Stimulated activated CD4-positive, alpha-beta T cell treated with anti-CD3 and anti-CD28 coated beads, Interleukin-15, amount 100 ng/mL, for 48 hours (primary cell): Measurements from ENCODE around the gene EFCAB6.

ENCODE experiments used
- DNase-seq, 2 donors: peaks; one replicate each; pipeline ENCODE4 v3.0.0-alpha.2; 2020; ENCODE audit warnings: low read depth in 2 of 2

Gene EFCAB6

DNA sequence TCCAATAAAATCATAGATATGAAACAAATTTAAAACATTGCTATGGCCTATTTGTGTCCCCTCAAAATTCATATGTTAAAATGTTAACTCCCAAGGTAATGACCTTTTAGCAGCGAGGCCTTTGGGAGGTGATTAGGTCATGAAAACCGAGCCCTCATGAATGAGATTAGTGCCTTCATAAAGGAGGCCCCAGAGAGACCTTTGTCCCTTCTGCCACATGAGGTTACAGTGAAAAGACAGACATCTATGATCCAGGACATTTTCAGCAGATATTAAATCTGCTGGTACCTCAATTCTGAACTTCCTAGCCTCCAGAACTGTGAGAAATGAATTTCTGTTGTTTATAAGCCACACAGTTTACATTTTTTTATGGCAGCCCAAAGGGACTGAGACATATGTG, 228.6 kb downstream of the EFCAB6 start:
- no peak for DNase-seq

DNA sequence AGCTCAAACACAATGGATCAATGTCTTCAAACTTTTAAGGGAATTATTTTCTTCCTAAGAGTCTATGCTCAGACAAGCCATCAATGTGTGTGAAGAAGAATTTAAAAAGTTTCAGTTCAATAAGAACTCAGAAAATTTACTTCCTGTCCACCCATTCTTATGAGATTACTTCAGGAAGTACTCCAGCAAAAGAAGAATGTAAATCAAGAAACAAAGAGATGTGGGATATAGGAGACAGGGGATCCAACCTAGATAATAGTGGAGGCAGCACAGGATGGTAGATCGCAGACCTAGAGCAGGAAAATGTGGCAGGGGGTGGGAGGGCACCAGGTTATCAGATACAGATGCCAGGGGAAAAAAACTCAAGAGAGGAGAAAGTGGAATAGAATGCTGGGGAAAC, 229.7 kb downstream of the EFCAB6 start:
- no peak for DNase-seq

DNA sequence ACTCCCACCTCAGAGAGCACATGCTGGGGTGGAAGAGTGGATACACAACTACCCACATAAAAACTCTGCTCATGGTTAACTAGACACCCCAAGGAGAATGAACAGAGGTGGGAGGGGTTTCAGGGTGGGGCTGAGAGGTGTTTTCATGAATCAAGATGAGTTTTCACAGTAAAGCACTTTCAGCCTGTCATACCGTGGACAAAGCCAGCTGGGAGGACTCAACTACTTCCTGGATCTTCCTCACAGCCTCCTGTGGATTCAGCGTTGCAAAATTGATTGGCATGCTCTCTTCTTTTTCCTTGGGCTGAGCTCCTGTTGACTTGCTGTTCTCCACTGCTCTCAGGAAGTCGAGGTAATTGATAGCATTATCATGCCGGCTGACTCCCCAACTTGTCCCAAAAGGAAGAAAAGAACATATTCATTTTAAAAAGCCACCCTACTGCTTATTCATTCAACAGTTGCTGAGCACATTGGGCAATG, 231.8 kb downstream of the EFCAB6 start:
- no peak for DNase-seq

DNA sequence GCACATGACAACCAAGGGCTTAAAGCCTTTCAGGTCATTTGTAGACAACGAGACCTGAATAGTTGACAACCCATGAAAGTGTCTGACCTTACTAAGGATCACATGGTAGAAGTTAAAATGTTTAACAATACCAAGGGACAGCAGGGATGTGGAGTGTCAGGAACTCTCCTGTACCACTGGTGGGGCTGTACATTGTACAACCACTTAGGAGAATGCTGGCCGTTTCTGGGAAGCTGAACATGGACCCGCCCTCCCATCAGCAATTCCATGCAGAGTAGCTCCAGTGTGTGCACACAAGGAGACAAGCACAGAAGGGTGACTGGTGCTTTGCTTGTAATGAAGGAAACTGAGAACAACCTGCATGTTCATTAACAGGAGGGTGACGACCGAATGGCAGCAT, 237.4 kb downstream of the EFCAB6 start:
- DNase-seq = no peak

DNA sequence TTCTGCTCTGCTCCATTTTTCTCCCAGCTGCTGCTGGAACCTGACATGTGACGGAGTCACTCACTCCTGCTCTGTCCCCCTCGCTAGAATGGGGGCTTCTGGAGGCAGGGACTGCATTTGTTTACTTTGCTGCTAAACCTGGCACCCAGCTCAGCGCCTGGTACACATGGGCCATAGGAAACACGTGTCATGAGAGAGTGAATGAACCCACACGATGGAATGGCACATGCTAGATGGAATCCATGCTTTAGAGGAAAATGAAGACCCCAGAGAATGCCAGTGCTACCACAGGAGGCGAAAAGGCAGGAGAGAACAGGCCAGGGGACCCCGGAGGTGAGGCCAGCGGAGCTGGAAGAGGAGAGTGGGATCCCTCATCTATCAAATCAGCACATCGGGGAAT, 239.4 kb downstream of the EFCAB6 start:
- DNase-seq = no peak

DNA sequence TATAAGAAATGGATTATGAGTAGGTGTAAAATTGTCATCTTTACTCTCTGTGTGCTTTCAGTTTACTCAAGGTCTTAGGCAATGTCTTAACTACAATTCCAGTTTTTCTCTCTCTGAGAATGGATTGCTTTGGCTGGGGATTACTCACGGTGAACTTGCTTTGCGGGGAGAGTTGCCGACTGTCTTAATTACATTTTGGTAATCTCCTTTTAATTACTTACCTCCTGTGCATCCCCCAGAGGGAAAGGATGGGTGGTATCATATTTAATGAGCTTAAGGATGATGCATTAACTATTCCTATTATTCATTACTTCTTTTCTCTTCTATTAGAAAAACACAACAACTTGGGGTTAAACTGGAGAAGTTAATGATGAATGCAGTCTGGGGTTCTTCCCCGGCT, 240.9 kb downstream of the EFCAB6 start:
- no peak for DNase-seq

DNA sequence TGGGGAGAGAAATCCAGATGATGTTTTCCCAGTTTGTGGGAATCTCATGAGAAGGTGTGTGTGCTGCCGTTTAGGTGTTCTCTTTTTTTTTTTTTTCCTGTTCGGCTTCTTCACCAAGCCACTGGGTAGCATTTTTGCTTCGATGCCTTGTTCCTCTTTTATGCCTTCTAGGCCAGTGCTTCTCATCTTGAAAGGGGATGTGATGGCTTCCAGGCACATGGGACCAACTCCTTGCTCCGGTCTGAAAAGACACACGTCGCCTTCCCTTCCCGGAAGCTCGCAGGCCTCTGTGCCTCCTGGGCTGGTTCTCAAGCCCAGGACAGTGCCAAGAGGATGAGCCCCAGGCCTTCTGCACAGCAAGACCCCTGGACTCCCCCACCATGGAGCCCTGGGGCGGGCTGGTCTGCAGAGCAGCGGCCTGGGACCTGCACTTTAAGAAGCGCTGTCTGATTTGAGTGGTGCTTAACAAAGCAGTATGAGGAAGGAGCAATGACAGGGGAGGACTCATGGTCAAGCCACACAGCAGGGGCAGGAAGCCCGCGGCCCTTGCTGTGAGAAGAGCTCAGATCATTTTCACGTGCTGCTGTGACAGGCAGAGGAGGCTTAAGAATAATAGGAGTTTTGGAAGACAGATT, 241.5 kb downstream of the EFCAB6 start:
- DNase-seq = no peak

DNA sequence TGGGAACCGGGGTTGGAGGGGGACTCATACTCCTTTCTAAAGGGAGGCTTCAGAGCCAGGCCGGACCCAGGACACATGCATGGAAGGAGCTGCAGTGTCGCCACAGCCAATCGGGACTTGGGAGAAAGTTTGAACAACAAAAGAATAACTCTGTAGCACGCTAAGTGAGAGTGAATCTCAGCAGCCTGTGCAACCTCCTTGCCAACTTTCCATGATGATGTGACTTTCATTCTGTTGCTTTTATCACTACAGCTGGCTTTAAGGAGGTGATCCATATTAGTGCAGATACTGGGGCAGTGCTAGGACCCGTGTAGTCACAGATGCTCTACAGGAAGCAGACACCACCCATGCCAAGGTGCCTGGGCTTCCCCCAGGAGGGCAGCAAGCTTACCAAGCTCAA, 243.0 kb downstream of the EFCAB6 start:
- no peak for DNase-seq

DNA sequence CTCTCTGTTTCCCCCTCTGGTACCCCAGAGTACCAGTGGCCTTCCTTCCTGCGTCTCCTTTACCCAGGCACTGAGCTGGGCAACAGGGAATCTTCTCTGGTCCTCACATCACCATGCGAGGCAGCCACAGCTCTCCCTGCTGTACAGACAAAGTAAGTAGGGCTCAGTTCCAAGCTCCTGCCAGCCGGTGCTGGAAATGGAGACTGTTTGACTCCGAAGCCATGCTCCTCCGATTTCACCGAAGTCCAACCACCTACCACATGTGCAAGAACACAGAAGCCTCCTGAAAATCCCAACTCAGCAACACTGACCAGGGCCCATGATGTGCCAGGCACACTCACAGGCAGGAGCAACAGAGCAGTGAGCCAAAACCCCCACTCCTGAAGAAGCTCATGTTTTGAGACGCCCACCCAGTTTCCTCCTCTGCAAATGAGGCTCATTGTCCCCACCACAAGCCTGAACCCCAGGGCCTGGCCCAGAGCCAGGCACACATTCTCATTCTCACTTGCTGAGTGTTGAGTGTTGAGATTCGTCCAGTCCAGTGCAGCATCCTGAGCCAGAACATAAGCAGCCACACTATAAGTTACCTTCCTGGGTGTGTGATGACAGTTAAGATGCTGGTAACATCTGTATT, 244.3 kb downstream of the EFCAB6 start:
- no peak for DNase-seq

DNA sequence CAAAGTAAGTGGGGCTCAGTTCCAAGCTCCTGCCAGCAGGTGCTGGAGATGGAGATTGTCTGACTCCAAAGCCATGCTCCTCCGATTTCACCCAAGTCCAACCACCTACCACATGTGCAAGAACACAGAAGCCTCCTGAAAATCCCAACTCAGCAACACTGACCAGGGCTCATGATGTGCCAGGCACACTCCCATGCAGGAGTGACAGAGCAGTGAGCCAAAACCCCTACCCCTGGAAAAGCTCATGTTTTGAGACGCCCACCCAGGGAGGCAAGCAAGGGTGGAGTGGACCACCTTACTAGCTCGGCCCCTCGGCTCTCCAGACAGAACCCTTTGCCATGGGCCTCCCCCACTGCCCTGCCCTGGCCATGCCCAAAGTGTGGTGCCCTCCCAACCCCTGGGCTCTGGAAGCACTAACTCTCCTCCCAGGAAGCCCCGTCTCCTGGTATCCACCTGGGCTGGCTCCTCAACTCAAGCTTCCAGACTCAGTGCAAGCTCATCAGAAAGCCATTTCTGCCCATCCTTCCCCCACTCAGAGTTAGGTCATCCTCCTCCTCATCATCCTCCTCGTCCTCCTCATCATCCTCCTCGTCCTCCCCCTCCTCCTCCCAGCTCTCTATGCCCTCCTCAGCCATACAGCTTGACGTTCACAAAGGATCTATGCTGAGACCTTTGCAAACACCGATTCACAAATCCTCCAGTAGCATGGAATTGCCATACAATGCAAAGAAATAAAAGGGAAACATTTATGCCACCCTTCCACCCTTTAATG, 245.4 kb downstream of the EFCAB6 start:
- DNase-seq = no peak

DNA sequence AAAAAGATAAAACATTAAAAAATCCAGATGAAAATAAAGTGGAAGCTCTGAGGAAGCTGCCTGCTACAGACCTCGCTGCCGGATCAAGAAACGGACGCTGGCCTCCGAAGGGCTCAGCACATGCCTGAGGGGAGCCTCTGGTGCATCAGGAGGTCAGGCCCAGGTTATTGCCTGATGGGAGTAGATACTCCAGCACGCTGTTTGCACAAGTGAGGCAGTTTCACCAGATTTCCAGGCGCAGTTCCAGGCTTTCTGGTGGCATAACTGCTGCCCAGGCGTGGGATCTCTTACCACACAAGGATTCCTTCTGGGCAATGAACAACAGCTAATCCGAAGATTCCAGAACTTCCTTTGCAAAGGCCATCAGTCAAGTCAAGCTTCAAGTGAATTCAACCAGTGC, 246.1 kb downstream of the EFCAB6 start:
- no peak for DNase-seq

DNA sequence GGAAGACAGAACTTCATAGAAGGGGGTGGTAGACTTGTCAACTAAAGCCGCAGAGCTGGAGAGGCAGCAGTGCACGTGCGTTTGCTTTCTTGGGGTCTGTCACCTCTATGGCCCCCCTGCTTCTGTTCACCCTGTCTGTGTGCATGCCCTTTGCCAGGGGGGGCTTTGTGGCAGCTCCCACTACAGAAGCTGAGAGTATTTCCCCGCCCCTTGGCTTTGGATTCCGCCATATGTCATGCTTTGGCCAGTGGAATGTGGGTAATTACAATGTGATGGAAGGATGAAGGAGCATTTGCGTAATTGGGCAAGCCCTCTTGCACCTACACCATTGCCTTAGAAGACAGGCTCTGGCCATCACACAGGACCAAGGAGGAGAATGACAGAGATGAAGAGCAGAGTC, 247.2 kb downstream of the EFCAB6 start:
- no peak for DNase-seq

DNA sequence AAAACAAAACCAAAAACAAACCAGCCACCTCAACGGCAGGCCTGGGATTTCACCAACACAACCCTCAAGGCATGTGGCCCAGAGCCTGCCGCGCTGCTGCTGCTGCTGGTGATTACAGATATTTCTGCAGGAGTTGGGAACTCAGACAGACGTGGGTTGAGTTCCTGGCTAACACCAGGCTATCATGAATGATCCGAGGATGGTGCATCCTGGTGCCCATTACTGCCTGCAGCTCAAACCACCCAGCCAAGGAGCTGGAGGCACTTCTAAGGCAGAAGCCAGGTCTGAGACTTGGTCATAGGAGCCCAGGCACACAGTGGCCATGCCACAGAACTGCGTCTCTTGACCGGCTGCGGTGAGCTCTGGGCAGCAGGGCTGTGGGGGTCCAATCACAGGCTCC, 248.5 kb downstream of the EFCAB6 start:
- DNase-seq = no peak

DNA sequence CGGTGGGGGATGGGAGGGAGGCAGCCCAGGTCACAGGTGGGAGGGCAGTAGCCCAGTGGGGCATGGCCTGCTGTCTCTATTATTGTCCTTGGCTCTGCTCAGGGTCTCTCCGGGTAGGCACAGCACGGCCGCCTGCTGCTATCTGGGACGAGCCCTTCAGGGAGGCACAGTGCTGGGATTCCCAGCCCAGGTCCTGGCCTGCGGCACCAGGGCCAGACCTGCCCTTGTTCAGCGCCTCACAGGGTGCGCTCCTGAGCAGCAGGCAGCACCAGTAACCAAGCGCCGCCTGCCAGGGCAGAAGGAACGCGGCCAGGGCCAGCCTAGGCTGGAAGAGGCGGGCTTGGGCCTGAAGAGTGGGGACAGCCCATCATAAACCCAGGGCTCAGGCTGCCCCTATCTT, 249.3 kb downstream of the EFCAB6 start:
- DNase-seq = no peak

DNA sequence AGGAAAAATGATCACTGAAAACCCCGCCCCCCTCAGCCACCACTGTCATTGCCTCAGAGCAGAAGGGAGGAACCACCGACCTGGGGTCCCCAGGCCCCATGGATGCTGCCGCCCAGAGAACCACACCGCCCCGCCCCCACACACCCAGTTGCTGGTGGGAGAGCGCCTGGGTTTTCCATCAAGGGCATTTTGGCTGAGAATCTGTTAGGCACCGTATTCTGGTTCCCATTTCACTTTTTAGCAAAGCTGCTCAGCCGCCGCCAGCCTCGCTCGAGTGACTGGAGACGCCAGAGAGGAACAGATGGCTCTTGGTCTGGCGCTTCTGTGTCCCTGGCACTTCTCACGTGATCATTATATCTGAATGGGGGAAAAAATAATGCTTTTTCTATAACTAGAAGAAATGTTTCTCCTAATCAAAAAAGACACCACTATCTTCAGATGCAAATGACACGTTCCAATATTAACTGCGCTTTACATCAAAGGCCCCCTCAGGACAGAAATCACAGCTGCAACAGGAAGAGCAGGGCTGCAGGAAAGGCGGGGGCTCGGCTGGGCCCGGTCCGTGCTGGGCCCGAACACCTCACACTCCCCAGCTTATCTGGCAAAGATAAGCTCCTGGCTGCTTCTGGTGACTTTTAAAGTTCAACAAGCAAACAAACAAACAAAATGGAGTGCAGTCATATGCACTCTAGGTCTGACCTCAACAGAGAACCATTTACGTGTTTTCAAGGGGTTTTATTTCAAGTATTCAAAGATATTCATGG, 250.5 kb downstream of the EFCAB6 start:
- no peak for DNase-seq

DNA sequence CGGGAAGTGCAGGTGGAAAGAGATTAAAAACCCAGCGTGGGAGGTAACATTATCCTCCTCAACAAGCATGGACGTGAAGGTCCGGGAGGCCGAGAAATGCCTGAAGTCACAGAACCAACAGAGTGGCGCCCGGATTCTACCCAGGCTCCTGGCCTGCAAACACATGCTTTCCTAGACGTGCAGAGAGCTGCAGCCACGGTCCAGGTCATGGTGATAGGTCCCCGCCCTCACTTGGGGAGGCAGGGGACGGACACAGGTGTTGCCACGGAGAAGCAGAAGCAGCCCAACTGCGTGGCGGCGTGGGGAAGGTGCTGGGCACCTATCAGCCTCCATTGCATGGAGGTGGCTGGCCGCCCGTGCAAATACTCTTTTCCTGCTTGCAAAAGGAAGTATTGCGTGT, 251.5 kb downstream of the EFCAB6 start:
- no peak for DNase-seq

DNA sequence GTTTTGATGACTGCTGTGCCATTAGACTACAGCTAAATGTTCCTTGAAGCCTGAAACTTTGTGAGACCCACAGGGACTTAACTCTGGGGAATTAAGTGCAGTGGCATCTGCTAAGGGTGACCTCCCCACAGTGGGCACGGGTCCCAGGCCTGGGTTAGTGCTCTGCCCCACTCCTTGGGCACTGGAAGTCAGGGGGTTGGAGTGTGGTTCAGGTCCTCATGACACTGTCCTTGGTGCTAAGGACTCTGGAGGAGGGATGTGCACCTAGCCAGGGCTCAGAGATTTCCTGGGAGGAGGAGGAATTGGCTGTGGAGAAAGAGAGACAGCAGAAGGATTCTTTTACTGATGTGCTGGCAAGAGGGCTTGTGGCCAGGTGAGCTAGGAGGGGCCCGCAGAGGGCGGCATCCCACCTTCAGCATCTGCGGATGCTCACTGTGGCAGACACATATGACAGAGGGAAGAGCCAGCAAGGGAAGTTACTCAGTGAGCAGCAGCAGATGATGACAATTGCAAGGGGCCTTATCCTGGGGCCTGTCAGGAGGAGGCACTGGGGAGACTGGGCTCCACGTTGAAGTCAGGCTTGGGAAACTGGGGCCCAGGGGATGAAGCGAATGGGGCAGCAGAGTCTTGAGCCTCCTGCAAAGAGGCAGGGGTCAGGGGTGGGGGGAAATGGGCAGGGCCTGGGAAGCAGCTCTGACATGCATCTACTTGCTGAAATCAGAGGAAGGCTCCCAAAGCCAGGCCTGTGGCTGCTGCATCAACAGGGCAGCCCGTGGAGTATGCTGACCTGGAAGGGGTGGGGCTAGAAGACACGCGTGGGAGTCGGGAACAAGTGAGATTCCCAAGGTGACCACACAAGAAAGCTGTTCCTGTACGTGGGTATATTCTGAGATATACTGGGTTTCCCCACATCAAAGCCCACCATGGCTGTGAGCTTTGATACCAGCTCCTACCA, 256.3 kb downstream of the EFCAB6 start:
- no peak for DNase-seq

DNA sequence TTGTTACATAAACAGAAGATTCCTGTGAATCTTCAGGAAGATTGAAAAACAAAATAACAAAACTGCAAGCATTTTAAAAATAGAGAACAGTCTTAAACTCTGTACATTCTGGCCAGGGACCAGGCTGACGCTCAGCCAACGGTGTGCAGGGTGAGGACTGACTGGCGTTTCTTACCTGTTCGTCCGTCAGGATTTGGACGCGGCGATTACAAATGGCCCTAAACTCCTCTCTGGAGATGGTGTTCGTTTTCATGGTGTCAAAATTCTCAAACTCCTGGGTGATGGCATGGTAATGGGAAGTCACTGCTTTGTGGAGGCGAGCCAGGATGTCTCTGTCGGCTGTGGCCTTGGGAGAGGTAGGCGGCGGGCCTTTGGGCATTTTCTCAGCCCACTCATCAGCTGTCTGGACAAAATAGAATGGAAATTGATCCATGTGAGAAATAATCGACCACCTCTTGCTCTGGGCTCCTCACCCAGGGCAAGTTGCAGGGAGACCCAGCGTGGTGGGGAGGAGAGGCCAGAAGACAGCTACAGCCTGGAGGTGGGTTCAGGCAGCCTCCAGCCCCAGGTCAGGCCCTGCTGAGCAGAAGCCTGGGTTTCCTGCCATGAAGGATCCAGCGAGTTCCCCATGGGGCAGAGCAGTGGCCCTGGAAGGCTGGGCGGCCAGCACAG, 257.3 kb downstream of the EFCAB6 start:
- DNase-seq = no peak

DNA sequence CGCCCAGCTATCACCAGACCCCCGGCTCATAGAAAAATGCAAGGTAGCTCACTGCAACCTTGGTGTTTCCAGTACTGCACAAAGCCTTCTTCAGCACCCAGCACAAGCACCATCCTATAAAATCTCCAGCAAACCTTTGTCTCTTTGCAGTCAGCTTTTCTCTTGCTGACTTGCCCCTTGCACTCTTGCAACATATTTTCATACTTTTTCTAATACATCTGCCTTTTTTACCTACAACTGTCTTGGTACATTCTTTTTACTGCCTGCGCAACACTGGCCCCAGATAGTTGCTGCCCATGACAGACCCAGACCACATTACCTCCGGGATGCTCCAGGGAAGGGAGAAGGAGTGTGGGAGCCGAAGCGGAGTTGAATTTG, 257.9 kb downstream of the EFCAB6 start:
- DNase-seq = no peak

DNA sequence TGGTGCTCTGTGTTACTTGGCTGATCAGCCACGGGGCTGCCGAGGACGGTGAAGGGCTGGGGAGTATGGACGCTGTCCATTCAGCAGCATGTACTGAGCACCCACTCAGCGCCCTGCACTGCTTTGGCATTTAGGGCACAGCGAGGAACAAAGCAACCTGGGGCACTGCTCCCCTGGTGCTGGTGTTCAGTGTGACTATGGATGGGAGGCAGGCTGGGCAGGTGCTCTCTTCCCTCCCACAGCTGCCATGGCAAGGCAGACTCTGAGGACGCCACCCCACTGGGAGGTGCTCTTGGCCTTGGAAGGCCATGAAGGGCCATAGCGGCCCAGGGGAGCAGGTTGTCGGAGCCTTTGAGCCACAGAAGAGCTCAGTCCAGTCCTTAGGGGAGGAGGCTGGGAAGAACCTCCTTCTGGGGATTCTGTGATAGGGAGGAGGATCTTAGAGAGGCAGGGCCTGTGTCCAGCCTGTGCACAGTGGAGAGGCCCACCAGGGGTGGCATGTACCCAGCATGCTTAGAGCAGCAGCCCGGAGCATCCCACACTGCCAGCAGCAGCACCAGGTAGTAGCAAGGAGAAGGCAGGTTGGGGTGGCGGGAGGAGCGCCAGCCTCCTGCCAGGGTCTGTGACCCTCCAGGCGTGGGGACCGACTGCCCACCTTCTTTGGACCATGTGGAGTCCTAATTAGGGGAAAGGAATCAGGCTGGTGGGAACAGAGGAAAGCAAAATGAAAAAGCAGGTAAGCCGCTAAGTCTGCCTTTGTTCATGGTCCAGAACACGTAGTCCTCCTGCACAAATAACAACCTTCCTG, 258.4 kb downstream of the EFCAB6 start:
- DNase-seq = no peak
